IPS-15b (cell line): ENCODE data around the gene OXTR.
A peak's percentile ranks its signal among the peaks of the same experiment; 100 is the strongest.

Experiments used
- H3K27me3 ChIP-seq: one replicate; pipeline ENCODE4 v1.6.1; 2013; ENCODE audit warnings: low read length; ENCODE audit not compliant: control insufficient read depth, insufficient read depth
- H3K36me3 ChIP-seq: one replicate; pipeline ENCODE4 v1.6.1; 2013; ENCODE audit warnings: low read length; ENCODE audit not compliant: control insufficient read depth, insufficient read depth
- H3K4me1 ChIP-seq: one replicate; pipeline ENCODE4 v1.6.1; 2013; ENCODE audit warnings: mild to moderate bottlenecking, low read length; ENCODE audit not compliant: control insufficient read depth, insufficient read depth
- H3K4me3 ChIP-seq: one replicate; pipeline ENCODE4 v1.5.1; 2013; ENCODE audit warnings: low read depth, low read length
- H3K9ac ChIP-seq: one replicate; pipeline ENCODE4 v1.6.1; 2013; ENCODE audit warnings: low read depth, mild to moderate bottlenecking, low read length
- H3K9me3 ChIP-seq: one replicate; pipeline ENCODE4 v1.6.1; 2013; ENCODE audit warnings: mild to moderate bottlenecking, low read length; ENCODE audit not compliant: control insufficient read depth, insufficient read depth

The OXTR gene

GRCh38 chr3:8780279-8780678 lies 10.9 kb upstream of the OXTR start:
- no peaks in the 10 kb centered on the region for H3K27me3 ChIP-seq
- H3K36me3 ChIP-seq = no peaks in the 10 kb centered on the region
- no peaks in the 10 kb centered on the region for H3K4me1 ChIP-seq
- H3K9ac ChIP-seq = no peak overlapping the region
- H3K9me3 ChIP-seq = no peaks in the 10 kb centered on the region
- no peak overlapping the region for H3K4me3 ChIP-seq

GRCh38 chr3:8778475-8778874 lies 9.1 kb upstream of the OXTR start:
- Histone ChIP-seq H3K4me1 (no peaks in the 10 kb centered on the region), H3K9ac (no peak overlapping the region), H3K36me3 (no peaks in the 10 kb centered on the region), H3K9me3 (no peaks in the 10 kb centered on the region), H3K4me3 (no peak overlapping the region), H3K27me3 (no peaks in the 10 kb centered on the region)

- H3K36me3 ChIP-seq = no peaks in the 10 kb centered on the region
- no peaks in the 10 kb centered on the region for H3K4me1 ChIP-seq
- no peaks in the 10 kb centered on the region for H3K9me3 ChIP-seq
- no peak overlapping the region for H3K9ac ChIP-seq
- H3K27me3 ChIP-seq = no peaks in the 10 kb centered on the region
- H3K4me3 ChIP-seq = no peak overlapping the region
These were observed 8.5 kb upstream of the OXTR start for GRCh38 chr3:8777978-8778267.

GRCh38 chr3:8777201-8777977 lies 8.0 kb upstream of the OXTR start:
- Histone ChIP-seq H3K4me3 (no peak overlapping the region), H3K4me1 (no peaks in the 10 kb centered on the region), H3K9me3 (no peaks in the 10 kb centered on the region), H3K36me3 (no peaks in the 10 kb centered on the region), H3K9ac (no peak overlapping the region), H3K27me3 (no peaks in the 10 kb centered on the region)

- H3K36me3 ChIP-seq = no peaks in the 10 kb centered on the region
- no peak overlapping the region for H3K9ac ChIP-seq
- H3K4me1 ChIP-seq = peaks cover under 1% of the 10 kb centered on the region
- H3K27me3 ChIP-seq = peaks cover 3% of the 10 kb centered on the region
- H3K9me3 ChIP-seq = no peaks in the 10 kb centered on the region
- no peak overlapping the region for H3K4me3 ChIP-seq
These were observed 7.0 kb upstream of the OXTR start for GRCh38 chr3:8776406-8776805.

- Histone ChIP-seq H3K9me3 (no peaks in the 10 kb centered on the region), H3K27me3 (peaks cover 3% of the 10 kb centered on the region), H3K4me3 (no peak overlapping the region), H3K9ac (no peak overlapping the region), H3K4me1 (peaks cover 9% of the 10 kb centered on the region), H3K36me3 (no peaks in the 10 kb centered on the region)
These were observed 6.2 kb upstream of the OXTR start for GRCh38 chr3:8775602-8776001.

- Histone ChIP-seq H3K36me3 (no peaks in the 10 kb centered on the region), H3K27me3 (peaks cover 6% of the 10 kb centered on the region), H3K9ac (no peak overlapping the region), H3K9me3 (no peaks in the 10 kb centered on the region), H3K4me1 (peaks cover 9% of the 10 kb centered on the region), H3K4me3 (no peak overlapping the region)
These were observed 5.8 kb upstream of the OXTR start for GRCh38 chr3:8775181-8775580.

GRCh38 chr3:8773941-8774542 lies 4.6 kb upstream of the OXTR start:
- H3K4me1 ChIP-seq = peaks cover 11% of the 10 kb centered on the region
- no peaks in the 10 kb centered on the region for H3K36me3 ChIP-seq
- H3K9me3 ChIP-seq = no peaks in the 10 kb centered on the region
- peaks cover 15% of the 10 kb centered on the region for H3K27me3 ChIP-seq
- no peak overlapping the region for H3K4me3 ChIP-seq
- no peak overlapping the region for H3K9ac ChIP-seq

GRCh38 chr3:8768364-8769087 lies 887 bp downstream of the OXTR start:
- peaks cover 11% of the 10 kb centered on the region for H3K4me1 ChIP-seq
- H3K9ac ChIP-seq = no peak overlapping the region
- peak overlapping the region; percentile 57 for H3K4me3 ChIP-seq
- H3K9me3 ChIP-seq = no peaks in the 10 kb centered on the region
- no peaks in the 10 kb centered on the region for H3K36me3 ChIP-seq
- H3K27me3 ChIP-seq = peaks cover 60% of the 10 kb centered on the region

- H3K9ac ChIP-seq = no peak overlapping the region
- peak overlapping the region; percentile 57 for H3K4me3 ChIP-seq
- H3K36me3 ChIP-seq = no peaks in the 10 kb centered on the region
- H3K4me1 ChIP-seq = peaks cover 11% of the 10 kb centered on the region
- no peaks in the 10 kb centered on the region for H3K9me3 ChIP-seq
- peaks cover 60% of the 10 kb centered on the region for H3K27me3 ChIP-seq
These were observed 1.6 kb downstream of the OXTR start for GRCh38 chr3:8767667-8768363.

- Histone ChIP-seq H3K9ac (no peak overlapping the region), H3K9me3 (no peaks in the 10 kb centered on the region), H3K4me1 (peaks cover 11% of the 10 kb centered on the region), H3K27me3 (peaks cover 60% of the 10 kb centered on the region), H3K36me3 (no peaks in the 10 kb centered on the region), H3K4me3 (peak overlapping the region; percentile 57)
These were observed 2.2 kb downstream of the OXTR start for GRCh38 chr3:8767256-8767666.
